DMS 273 (cell line): ENCODE data around the gene DIPK1A.

Experiments
- DNase-seq: peaks from one replicate; lab custom pipeline; 2025; ENCODE audit not compliant: unreplicated experiment; lab: John Stamatoyannopoulos, UW

DIPK1A gene

GRCh38 chr1:92961131-92961895 is at the start of gene DIPK1A:
Gene DIPK1A, minus strand, starts transcription at chr1:92961462. Its CDS starts 33 bp downstream, at chr1:92961429.
- peak; percentile 92 for DNase-seq

- no peak for DNase-seq
Observed at GRCh38 chr1:93007941-93008577, 46.8 kb upstream of the DIPK1A start.

- no peak for DNase-seq
Observed at GRCh38 chr1:93005252-93005598, 44.0 kb upstream of the DIPK1A start.

GRCh38 chr1:93004566-93005251 is 43.4 kb upstream of the DIPK1A start:
- DNase-seq, result no peak

DNA sequence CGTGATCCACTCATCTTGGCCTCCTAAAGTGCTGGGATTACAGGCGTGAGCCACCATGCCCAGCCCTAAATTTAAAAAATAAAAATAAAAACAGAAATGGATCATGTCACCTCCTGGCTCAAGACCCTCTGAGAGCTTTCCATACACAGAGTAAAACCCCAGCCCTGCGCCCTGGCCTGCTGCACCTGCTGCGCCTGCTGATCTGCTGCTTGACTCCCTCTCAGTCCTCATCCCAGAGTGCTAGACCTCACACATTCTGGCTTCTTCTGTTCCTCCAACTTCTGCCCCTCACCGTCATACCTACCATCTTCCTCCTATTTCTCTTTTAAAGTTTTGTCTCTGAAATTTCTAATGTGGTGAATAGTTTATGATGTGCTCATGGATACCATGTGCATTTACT is 42.7 kb upstream of the DIPK1A start:
- DNase-seq, result no peak

DNA sequence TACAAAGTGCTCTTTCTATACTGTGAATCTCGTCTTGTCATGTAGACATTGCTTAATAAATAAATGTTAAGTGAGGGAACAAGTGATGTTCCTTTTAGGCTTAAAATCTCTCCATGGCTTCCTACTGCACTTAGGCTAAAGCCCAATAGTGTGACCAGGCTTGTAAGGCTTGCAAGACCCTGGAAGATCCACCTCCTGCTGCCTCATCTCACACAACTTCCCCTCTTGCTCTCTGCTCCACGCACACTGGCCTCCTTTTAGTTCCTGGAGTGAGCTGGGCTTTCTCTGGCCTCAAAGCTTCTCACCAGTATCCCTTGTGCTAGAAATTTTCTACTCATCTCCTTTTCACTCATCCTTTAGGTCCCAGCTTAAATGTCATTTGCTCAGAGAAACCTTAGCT is 41.5 kb upstream of the DIPK1A start:
- no peak for DNase-seq

DNA sequence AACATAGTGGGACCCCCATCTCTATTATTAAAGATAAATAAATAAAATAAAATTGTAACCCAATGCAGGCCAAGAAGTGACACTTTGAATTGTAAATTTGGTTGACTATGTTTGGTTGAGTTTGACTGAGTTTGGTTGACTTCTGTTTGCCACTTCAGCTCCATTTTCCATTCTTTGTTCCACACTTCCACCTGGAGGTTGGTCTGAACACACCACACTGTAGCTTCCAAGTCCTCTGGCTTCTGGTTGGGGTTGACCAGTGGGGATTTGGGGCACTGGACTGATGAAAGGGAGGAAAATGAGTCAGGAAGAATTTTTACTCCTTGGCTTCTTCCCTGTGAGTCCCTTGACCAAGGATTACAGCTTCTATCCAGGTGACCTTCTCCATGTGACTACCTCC is 40.6 kb upstream of the DIPK1A start:
- no peak for DNase-seq

DNA sequence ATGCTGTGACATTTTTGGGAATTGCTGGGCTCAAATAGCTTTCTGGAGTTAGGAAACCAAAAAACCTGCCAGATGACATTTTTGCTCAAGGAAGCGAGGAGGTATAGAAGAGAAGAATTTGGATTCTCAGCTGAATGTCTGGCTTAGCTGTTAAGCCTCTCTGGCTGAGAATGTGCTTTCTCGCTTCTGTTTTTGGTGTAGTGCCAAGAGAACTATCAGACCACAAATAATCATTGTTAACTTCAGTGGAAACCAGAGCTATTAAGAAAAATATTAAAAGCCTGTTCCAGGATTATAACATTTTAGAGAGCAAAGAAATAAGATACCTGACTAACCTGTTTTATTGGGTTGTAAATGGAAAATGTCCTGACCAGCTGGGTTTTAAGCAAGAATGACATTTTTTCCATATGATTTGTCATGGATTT is 39.5 kb upstream of the DIPK1A start:
- DNase-seq, result peak; percentile 23

DNA sequence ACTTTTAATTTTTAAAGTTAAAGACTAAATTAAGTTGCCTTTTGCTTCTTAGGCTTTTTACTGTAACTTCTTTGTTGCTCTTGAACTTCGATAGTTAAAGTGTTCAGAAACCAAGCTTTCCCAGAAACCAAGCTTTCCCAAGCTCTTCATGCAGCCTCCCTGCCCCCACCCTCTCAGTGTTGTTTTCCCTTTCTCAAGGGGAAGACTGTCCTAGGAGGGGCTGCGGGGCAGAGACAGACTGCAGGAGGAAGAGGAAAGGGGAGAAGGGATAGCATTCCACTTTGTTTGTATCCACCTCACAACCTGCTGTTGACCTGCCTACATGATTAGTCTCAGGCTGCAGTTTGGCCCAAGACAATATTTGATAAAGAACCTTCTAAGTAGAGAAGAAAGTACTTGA is 39.0 kb upstream of the DIPK1A start:
- peak; percentile 7 for DNase-seq

- no peak for DNase-seq
Observed at GRCh38 chr1:92998821-92999220, 37.6 kb upstream of the DIPK1A start.

DNA sequence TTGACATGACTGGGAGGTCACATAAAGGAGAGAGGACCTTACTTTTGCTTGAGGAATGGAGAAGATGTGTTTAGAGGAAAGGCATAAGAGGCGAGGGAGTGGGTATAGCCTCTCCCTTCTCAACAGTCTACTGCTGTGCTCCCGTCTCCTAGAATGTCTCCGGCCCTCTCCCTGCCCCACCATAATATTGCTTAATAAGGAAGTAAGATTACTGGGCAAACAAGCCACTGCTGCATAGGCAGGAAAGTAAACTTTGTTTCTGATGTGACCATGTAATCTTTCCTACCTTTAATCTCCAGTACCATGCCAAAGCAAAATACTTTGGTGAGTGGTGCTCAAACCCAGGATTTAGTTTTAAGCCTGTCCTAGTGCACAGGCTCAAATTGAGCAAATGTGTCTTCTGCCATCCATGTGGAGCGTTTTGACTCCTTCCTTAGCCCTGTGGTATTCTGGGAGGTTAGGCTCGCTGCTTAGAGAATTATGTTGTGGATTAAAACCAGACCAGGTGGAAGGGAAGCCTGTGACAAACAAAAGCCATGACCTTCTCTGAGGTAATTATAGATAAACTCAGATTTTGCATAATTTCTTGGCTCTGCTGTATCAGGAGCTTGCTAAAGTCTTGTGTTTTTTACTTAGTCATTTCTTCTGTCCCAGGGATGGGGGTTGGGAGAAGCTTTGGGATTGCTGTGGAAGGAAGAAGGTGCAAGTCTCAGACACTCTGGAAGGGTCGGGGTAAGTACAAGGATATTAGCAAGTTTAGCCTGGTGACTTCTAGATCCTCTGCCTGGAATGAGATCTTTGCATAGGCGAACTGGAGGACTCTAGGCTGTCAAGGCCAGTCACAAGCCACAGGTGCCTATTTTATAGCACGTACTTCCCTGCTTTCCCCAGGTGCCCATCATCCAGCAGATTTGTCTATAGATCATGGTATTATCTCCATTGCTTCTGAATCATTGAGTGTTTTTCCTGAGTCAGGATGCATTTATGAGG is 34.5 kb upstream of the DIPK1A start:
- no peak for DNase-seq

DNA sequence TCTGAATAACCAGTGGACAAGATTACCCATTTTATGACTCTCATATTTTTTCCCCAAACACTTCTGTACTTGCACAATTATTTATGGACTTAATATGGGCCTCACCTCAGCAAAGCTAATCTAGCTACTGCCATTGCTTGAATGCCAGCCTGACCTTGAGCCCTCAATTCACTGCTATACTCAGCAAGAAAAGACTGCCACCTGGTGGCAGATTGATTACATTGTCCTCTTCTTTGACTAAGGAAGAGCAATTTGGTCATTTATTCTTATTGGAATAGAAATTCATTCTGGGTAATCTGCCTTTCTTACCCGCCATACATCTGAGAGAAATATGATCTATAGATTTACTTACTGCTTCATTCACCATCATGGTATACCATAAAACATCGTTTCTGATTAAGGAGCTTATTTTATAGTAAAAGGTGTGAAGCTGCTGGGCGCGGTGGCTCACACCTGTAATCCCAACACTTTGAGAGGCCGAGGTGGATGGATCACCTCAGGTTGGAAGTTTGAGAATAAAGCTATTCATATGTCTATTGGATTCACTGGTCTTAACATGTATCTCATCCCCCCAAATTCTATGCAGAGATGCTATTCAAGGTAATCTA is 32.9 kb upstream of the DIPK1A start:
- DNase-seq, result peak; percentile 94

DNA sequence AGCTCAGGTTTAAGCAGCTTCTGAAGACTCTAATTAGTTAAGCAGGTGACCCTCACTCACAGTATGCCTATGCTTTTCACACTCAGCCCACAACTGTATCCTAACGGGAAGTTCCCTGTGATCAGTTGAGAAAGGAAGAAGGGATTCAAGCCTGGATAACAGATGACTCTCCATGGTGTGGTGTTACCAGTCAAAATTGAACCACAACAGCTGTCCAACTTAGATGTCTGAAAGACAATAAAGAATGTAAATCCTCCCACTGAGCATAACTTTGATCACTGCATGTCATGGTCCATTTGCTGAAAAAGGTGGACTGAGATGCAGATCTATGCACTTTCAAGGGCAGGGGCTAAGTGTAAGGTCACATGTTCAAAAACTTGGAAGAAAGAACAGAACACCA is 32.3 kb upstream of the DIPK1A start:
- DNase-seq, result no peak

GRCh38 chr1:92992877-92993276 is 31.6 kb upstream of the DIPK1A start:
- no peak for DNase-seq

DNA sequence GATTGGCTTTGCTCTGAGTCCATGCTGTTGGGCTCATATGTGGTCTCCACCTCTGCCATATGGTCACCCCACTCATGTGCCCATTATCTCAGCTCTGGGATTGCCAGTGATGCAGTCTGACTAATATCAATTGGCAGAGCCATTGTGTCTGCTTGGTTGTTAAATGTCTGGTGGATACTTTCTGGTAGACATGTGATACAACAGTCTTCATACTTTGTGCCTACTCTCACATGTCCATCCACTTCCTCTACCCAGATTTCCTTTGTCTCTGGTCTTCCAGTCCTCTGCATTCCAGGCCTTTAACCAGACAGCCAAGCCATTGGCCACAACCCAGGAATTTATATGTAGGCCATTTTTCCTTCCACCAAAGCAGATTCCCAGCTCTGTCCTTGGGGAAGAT is 30.8 kb upstream of the DIPK1A start:
- DNase-seq, result peak; percentile 28

DNA sequence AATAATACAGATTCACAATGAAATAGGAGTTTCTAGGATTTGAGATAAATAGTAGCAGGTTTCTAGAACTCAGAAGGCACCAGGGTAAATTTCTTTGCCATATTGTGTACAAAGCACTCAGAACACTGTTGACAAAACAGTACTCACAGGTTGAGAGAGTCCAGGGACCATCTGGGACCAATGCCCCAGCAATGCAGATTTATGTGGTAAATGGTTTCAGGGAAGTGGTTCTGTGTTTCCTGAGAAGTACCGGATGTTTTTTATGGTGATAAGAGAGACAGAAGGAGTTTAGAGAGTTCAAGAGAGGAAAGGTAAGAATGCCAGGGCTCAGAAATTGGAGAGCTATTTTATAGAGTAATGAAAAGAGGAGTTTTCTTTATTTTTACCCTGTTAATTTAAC is 29.6 kb upstream of the DIPK1A start:
- peak; percentile 38 for DNase-seq

- no peak for DNase-seq
Observed at GRCh38 chr1:92989936-92990583, 28.8 kb upstream of the DIPK1A start.

DNA sequence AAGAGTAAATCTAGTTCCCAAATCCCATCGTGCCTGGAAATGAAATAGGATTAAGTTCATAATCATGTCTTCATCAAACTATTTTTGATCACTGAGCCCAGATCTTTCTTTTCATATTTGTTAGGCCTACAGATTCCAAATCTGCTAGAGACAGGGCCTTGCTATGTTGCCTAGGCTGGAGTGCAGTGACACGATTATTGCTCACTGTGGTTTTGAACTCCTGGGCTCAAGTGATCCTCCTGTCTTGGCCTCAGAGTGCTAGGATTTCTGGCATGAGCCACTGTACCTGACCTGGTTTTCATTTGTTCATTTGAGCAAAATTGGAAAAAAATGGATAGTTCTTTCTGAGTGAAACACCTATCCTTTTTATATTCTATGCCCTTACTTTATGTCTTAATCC is 28.0 kb upstream of the DIPK1A start:
- no peak for DNase-seq

DNA sequence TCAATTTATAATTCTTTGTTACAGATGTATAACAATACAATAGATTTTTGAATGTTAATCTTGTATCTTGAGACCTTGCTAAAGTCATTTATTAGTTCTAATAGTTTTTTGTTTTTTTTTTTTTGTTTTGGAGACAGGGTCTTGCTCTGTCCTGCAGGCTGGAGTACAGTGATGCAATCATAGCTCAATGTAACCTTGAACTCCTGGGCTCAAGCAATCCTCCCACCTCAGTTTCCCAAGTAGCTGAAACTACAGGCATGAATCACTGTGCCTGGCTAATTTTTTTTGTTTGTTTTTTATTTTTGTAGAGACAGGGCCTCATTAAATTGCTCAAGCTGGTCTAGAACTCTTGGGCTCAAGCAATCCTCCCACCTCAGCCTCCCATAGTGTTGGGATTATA is 26.2 kb upstream of the DIPK1A start:
- no peak for DNase-seq

DNA sequence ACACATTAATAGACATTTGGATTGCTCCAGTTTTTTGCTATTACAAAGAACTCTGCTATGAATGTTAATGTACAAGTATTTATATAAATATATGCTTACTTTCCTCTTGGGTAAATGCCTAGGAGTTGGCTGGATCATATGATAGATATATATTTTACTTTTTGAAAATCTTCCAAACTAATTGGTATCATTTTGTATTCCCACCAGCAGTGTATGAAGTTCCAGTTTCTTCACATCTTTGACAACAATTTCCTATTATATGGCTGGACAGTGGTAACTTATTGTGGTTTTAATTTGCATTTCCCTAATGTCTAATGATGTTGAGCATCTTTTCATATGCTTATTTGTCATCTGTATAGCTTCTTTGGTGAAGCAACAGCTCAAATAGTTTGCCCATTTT is 23.8 kb upstream of the DIPK1A start:
- DNase-seq, result no peak
